Astrocyte (in vitro differentiated cells and primary cell): Measurements from ENCODE around the gene DTNB.
A peak's percentile ranks its signal among the peaks of the same experiment; 100 is the strongest.

Experiments used
- EZH2 ChIP-seq: IDR thresholded peaks from 2 replicates; pipeline ENCODE4 v1.6.1; 2012; ENCODE audit warnings: mild to moderate bottlenecking, low read length, inconsistent platforms; ENCODE audit not compliant: insufficient read depth
- TF ChIP-seq, protein P1 (sequence below): IDR thresholded peaks from 2 replicates; pipeline ENCODE4 v1.5.1; 2011; ENCODE audit warnings: low read depth, mild to moderate bottlenecking, inconsistent platforms, low read length, moderate library complexity; ENCODE audit not compliant: insufficient read depth

DNA sequence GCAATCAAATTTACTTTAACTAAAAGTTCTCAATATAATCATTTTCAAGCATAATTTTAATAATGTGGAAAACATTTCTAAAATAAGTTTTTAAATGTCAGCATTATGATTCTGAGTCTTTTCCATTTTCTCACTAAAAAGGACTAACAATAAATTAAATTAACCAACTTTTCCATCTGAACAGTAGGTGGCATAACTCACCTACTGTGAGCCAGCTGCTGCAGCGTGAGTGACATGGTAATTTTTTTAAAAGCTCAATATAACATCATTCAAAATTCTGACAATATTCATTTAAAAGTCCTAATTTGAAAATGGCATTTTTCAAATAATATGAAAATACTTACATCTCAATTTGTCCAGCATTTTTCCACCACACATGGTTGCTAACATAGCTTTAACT, 66.5 kb downstream of the DTNB start:
- TF ChIP-seq, protein P1, sequence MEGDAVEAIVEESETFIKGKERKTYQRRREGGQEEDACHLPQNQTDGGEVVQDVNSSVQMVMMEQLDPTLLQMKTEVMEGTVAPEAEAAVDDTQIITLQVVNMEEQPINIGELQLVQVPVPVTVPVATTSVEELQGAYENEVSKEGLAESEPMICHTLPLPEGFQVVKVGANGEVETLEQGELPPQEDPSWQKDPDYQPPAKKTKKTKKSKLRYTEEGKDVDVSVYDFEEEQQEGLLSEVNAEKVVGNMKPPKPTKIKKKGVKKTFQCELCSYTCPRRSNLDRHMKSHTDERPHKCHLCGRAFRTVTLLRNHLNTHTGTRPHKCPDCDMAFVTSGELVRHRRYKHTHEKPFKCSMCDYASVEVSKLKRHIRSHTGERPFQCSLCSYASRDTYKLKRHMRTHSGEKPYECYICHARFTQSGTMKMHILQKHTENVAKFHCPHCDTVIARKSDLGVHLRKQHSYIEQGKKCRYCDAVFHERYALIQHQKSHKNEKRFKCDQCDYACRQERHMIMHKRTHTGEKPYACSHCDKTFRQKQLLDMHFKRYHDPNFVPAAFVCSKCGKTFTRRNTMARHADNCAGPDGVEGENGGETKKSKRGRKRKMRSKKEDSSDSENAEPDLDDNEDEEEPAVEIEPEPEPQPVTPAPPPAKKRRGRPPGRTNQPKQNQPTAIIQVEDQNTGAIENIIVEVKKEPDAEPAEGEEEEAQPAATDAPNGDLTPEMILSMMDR = peak; percentile 50
- TF ChIP-seq EZH2 = no peak
